B cell (primary cell): Measurements from ENCODE around the gene NOL3.

ENCODE experiments used
- CTCF ChIP-seq: fragments of 200-600 bp; IDR thresholded peaks from one replicate; pipeline ENCODE4 v1.8.0; 2022; ENCODE audit warnings: antibody characterized with exemption, mild to moderate bottlenecking
- EZH2 ChIP-seq: IDR thresholded peaks from 2 replicates; pipeline ENCODE4 v1.6.1; 2012; ENCODE audit warnings: borderline replicate concordance, low read depth, mild to moderate bottlenecking, moderate library complexity, low read length; ENCODE audit not compliant: insufficient read depth, poor library complexity, severe bottlenecking

GRCh38 chr16:67144943-67145342, 25.4 kb upstream of the NOL3 start:
- TF ChIP-seq EZH2, result no peak
- no peak for TF ChIP-seq CTCF
